ENCODE measurements around the gene SPRED2.

The SPRED2 gene

GRCh38 chr2:65432227-65433190 is at the start of gene SPRED2:
TSS of gene SPRED2 (minus strand) at chr2:65432599. CDS start at chr2:65431987, 612 bp downstream.
- Mint-ChIP-seq H3K9me3 (no peaks in the 10 kb centered on the region), H3K36me3 (ENCODE audit: low read depth) (no peaks in the 10 kb centered on the region), H3K27me3 (ENCODE audit: low read depth) (peaks cover 15% of the 10 kb centered on the region), H3K27ac (peak within 1 kb of the TSS; percentile 87 to 93 (median 93)), H3K4me1 (peaks cover 44% of the 10 kb centered on the region), H3K4me3 (peak within 1 kb of the TSS; percentile 96 to 98 (median 97))
- TF ChIP-seq CTCF (IDR thresholded peaks at IDR 0.05; ENCODE audit: unreplicated experiment in 3 of 3) = peak in 1 of 3 experiments; percentile 10

GRCh38 chr2:65481961-65482360 is 49.6 kb upstream of the SPRED2 start:
- Mint-ChIP-seq H3K27me3 (ENCODE audit: low read depth) (no peaks in the 10 kb centered on the region), H3K4me1 (no peaks in the 10 kb centered on the region), H3K4me3 (no peak overlapping the region), H3K27ac (no peak overlapping the region), H3K36me3 (ENCODE audit: low read depth) (no peaks in the 10 kb centered on the region), H3K9me3 (no peaks in the 10 kb centered on the region)
- no peak for TF ChIP-seq CTCF (IDR thresholded peaks at IDR 0.05; ENCODE audit: unreplicated experiment in 3 of 3)

- Mint-ChIP-seq H3K4me1 (no peaks in the 10 kb centered on the region), H3K36me3 (ENCODE audit: low read depth) (no peaks in the 10 kb centered on the region), H3K27me3 (ENCODE audit: low read depth) (no peaks in the 10 kb centered on the region), H3K27ac (no peak overlapping the region), H3K4me3 (no peak overlapping the region), H3K9me3 (peaks cover under 1% of the 10 kb centered on the region)
- no peak for TF ChIP-seq CTCF (IDR thresholded peaks at IDR 0.05; ENCODE audit: unreplicated experiment in 3 of 3)
Measured at GRCh38 chr2:65479524-65479923, 47.1 kb upstream of the SPRED2 start.

- H3K9me3 Mint-ChIP-seq = peaks cover 4% of the 10 kb centered on the region
- no peak for TF ChIP-seq CTCF (IDR thresholded peaks at IDR 0.05; ENCODE audit: unreplicated experiment in 3 of 3)
- H3K27ac Mint-ChIP-seq = no peak overlapping the region
Measured at GRCh38 chr2:65478498-65479135, 46.2 kb upstream of the SPRED2 start.

GRCh38 chr2:65477590-65477989 is 45.2 kb upstream of the SPRED2 start:
- no peaks in the 10 kb centered on the region for H3K27me3 Mint-ChIP-seq (ENCODE audit: low read depth)
- no peaks in the 10 kb centered on the region for H3K36me3 Mint-ChIP-seq (ENCODE audit: low read depth)
- TF ChIP-seq CTCF (IDR thresholded peaks at IDR 0.05; ENCODE audit: unreplicated experiment in 3 of 3) = no peak
- H3K4me1 Mint-ChIP-seq = no peaks in the 10 kb centered on the region
- H3K4me3 Mint-ChIP-seq = no peak overlapping the region
- peaks cover 4% of the 10 kb centered on the region for H3K9me3 Mint-ChIP-seq
- no peak overlapping the region for H3K27ac Mint-ChIP-seq

More at GRCh38 chr2:65478498-65479135, 46.2 kb upstream of the SPRED2 start:
- Mint-ChIP-seq H3K4me3 (no peak overlapping the region), H3K4me1 (no peaks in the 10 kb centered on the region), H3K36me3 (ENCODE audit: low read depth) (no peaks in the 10 kb centered on the region), H3K27me3 (ENCODE audit: low read depth) (no peaks in the 10 kb centered on the region)
